Measurements from ENCODE around the gene PHLDA2. TPM values are rescaled to one million over a fixed set of nuclear protein-coding genes. Genes with fewer than 3 reads are reported as not detected.

The PHLDA2 gene
- total RNA-seq, 1 experiment from 2014 or later = 309 TPM

- peaks cover 37% of the 10 kb centered on the region in 2 experiments for H3K4me1 ChIP-seq (ENCODE audit: control insufficient read depth in 1 of 2, insufficient read depth in 2 of 2, low read length in 2 of 2)
- DNase-seq (ENCODE audit: low read depth, low spot score) (no peak), ATAC-seq (no peak)
- H3K9ac ChIP-seq (ENCODE audit: low read length) = no peak overlapping the region
- H3K4me3 ChIP-seq (replicated peaks in 1 of 2; ENCODE audit: low read depth in 1 of 2, low read length in 2 of 2) = no peak overlapping the region
- RAD21 ChIA-PET (ENCODE audit: low non-redundant PET in 1 of 2, low total read pairs in 2 of 2, uncharacterized antibody in 2 of 2, unreplicated experiment in 2 of 2) = no interaction called here
- H3K36me3 ChIP-seq (ENCODE audit: control insufficient read depth in 1 of 2, insufficient read depth in 2 of 2, low read length in 2 of 2) = no peaks in the 10 kb centered on the region
- CTCF ChIA-PET = no interaction called here
- H3K4me2 ChIP-seq (ENCODE audit: low read length) = no peak overlapping the region
- H4K20me1 ChIP-seq (ENCODE audit: insufficient read depth) = no peaks in the 10 kb centered on the region
- no peaks in the 10 kb centered on the region for H3K27me3 ChIP-seq (ENCODE audit: insufficient read depth, low read length)
- POLR2A ChIA-PET = interaction anchor here (0.9 to 1.4 kb wide), 2 partner anchors 13 to 26 kb away, joined by 3 to 6 read pairs; partner anchors contain the start of gene PHLDA2
- TF ChIP-seq SP1 (IDR thresholded peaks at IDR 0.05; ENCODE audit: low read depth) (no peak), SRF (IDR thresholded peaks at IDR 0.05; ENCODE audit: low read depth) (no peak), YY1 (IDR thresholded peaks at IDR 0.05; ENCODE audit: extremely low read depth, insufficient replicate concordance, low read depth, low read length) (no peak), ZBTB33 (IDR thresholded peaks at IDR 0.05; ENCODE audit: extremely low read depth, insufficient replicate concordance, low read length) (no peak), TCF7L2 (IDR thresholded peaks at IDR 0.05; ENCODE audit: borderline replicate concordance, extremely low read depth, insufficient read depth, insufficient read length) (no peak), ELF1 (IDR thresholded peaks at IDR 0.05; ENCODE audit: borderline replicate concordance, low read depth) (no peak), ZFX (IDR thresholded peaks at IDR 0.05) (no peak), FOSL1 (IDR thresholded peaks at IDR 0.05; ENCODE audit: low read depth) (no peak), EGR1 (IDR thresholded peaks at IDR 0.05; ENCODE audit: low read depth) (no peak), REST (IDR thresholded peaks at IDR 0.05; ENCODE audit: low read depth) (no peak), EZH2phosphoT487 (IDR thresholded peaks at IDR 0.05; ENCODE audit: borderline replicate concordance) (no peak), JUND (IDR thresholded peaks at IDR 0.05) (no peak)
- no peaks in the 10 kb centered on the region for H3K79me2 ChIP-seq (ENCODE audit: insufficient read depth, low read length)
- no peak overlapping the region for H3K27ac ChIP-seq (ENCODE audit: low read depth, low read length)
- no TSS peak for BruUV-seq (replicated peaks)
- no peaks in the 10 kb centered on the region for H3K9me3 ChIP-seq (ENCODE audit: control insufficient read depth in 1 of 2, insufficient read depth in 1 of 2, low read depth in 1 of 2, low read length in 2 of 2)
- intact Hi-C loops (cut with micrococcal nuclease) = no loop called here
- no peaks in the 10 kb centered on the region for H3K9me2 ChIP-seq (ENCODE audit: insufficient read depth)
- no peak overlapping the region for H2AFZ ChIP-seq (ENCODE audit: low read depth, low read length, poor library complexity, severe bottlenecking)
Observed at GRCh38 chr11:2916114-2916891, 12.9 kb downstream of the PHLDA2 start.
